Stimulated activated CD8-positive, alpha-beta memory T cell treated with anti-CD3 and anti-CD28 coated beads, Interleukin-4, amount 100 ng/mL, for 24 hours (primary cell): ENCODE measurements around the gene MBTD1.
"Not testable (repeated sequence)": the region's sequence is repeated elsewhere in the genome, so short reads cannot be mapped to it uniquely, and the experiment has no call there.

Experiments
- DNase-seq: peaks from one replicate; pipeline ENCODE4 v3.0.0-alpha.2; 2020; ENCODE audit warnings: low read depth

MBTD1 gene

GRCh38 chr17:51259564-51260236, at the start of gene MBTD1:
MBTD1 (minus strand) TSS chr17:51260049; CDS start chr17:51225161, 34,888 bp downstream.
- peak; percentile 92 for DNase-seq

- DNase-seq = no peak
These were observed 45.3 kb upstream of the MBTD1 start for GRCh38 chr17:51305182-51305581.

GRCh38 chr17:51299859-51300258, 40.0 kb upstream of the MBTD1 start:
- no peak for DNase-seq

GRCh38 chr17:51298508-51299371, 38.9 kb upstream of the MBTD1 start:
- DNase-seq = no peak

- DNase-seq = not testable (repeated sequence)
These were observed 34.5 kb upstream of the MBTD1 start for GRCh38 chr17:51294338-51294737.

- DNase-seq = no peak
These were observed 29.9 kb upstream of the MBTD1 start for GRCh38 chr17:51289696-51290111.

- DNase-seq = no peak
These were observed 27.6 kb upstream of the MBTD1 start for GRCh38 chr17:51287412-51287811.

- no peak for DNase-seq
These were observed 19.3 kb upstream of the MBTD1 start for GRCh38 chr17:51279183-51279582.

- no peak for DNase-seq
These were observed 15.5 kb upstream of the MBTD1 start for GRCh38 chr17:51275381-51275780.

- DNase-seq = no peak
These were observed 13.0 kb upstream of the MBTD1 start for GRCh38 chr17:51272812-51273211.

GRCh38 chr17:51270636-51271035, 10.8 kb upstream of the MBTD1 start:
- DNase-seq = no peak

GRCh38 chr17:51269991-51270390, 10.1 kb upstream of the MBTD1 start:
- no peak for DNase-seq

GRCh38 chr17:51264466-51264865, 4.6 kb upstream of the MBTD1 start:
- DNase-seq = not testable (repeated sequence)

- no peak for DNase-seq
These were observed 3.2 kb upstream of the MBTD1 start for GRCh38 chr17:51263006-51263405.

GRCh38 chr17:51261024-51261963, 1.4 kb upstream of the MBTD1 start:
- no peak for DNase-seq

GRCh38 chr17:51260237-51261023, 581 bp upstream of the MBTD1 start, which contains the start of gene UTP18:
UTP18 (plus strand) TSS chr17:51260546; CDS start chr17:51260585, 39 bp downstream.
- DNase-seq = peak; percentile 94

- peak; percentile 5 for DNase-seq
These were observed 889 bp downstream of the MBTD1 start for GRCh38 chr17:51258756-51259563.

- no peak for DNase-seq
These were observed 2.4 kb downstream of the MBTD1 start for GRCh38 chr17:51257150-51258081.

- no peak for DNase-seq
These were observed 3.7 kb downstream of the MBTD1 start for GRCh38 chr17:51256101-51256500.
